Activated CD4-positive, alpha-beta memory T cell treated with anti-CD3 and anti-CD28 coated beads, Interleukin-2, amount 10 ng/mL, durations not matched to agents 7 days and 5 days (primary cell): Measurements from ENCODE around the gene OXCT1. TPM values are rescaled to one million over a fixed set of nuclear protein-coding genes. Genes with fewer than 3 reads are reported as not detected.

ENCODE experiments used
- CTCF ChIA-PET: fragments of 350-600 bp; sonication (Branson Sonifier 250); formaldehyde crosslinking; loops from one replicate; lab custom pipeline; 2021; ENCODE audit warnings: antibody characterized with exemption, inconsistent platforms; lab: Charles Lee
- POLR2A ChIA-PET: fragments of 350-600 bp; sonication (Branson Sonifier 250); formaldehyde crosslinking; loops from one replicate; lab custom pipeline; 2021; ENCODE audit warnings: antibody characterized with exemption; lab: Charles Lee
- DNase-seq: peaks from one replicate; pipeline ENCODE4 v3.0.0-alpha.2; 2020
- H3K27ac Mint-ChIP-seq: one replicate; pipeline ENCODE4 v1.8.0; 2021; ENCODE audit warnings: mild to moderate bottlenecking, mixed read lengths
- H3K27me3 Mint-ChIP-seq: one replicate; pipeline ENCODE4 v1.8.0; 2021; ENCODE audit warnings: mixed read lengths
- H3K36me3 Mint-ChIP-seq: one replicate; pipeline ENCODE4 v1.8.0; 2021; ENCODE audit warnings: low read depth, mixed read lengths
- H3K4me1 Mint-ChIP-seq: one replicate; pipeline ENCODE4 v1.8.0; 2021; ENCODE audit warnings: mixed read lengths
- H3K4me3 Mint-ChIP-seq: one replicate; pipeline ENCODE4 v1.8.0; 2021; ENCODE audit warnings: mild to moderate bottlenecking, mixed read lengths
- H3K9me3 Mint-ChIP-seq: one replicate; pipeline ENCODE4 v1.8.0; 2021; ENCODE audit warnings: mixed read lengths
- total RNA-seq, 2 experiments: library from RNA; stranded (reverse); gene quantifications; one replicate each; pipeline ENCODE4 v1.2.3, GENCODE V29; 2021

The OXCT1 gene
- total RNA-seq, 2 experiments from 2014 or later = 63.8 to 64.2 TPM

DNA sequence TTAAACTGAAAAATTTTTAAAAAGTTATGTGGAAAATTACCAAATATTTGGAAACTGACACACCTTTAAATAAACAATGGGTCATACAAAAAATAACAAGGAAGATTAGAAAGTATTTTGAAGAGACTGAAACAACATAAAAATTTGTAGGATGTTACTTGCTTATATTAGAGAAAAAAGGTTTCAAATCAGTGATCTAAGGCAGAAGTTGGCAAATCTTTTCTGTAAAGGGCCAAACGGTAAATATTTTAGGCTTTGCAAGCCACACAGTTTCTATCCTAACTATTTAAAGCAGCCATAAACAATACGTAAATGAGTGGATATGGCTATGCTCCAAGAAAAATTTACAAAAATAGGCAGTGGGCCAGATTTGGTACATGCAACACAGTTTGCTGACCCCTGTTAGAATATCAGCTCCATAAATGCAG lies 81.3 kb downstream of the OXCT1 start:
- Mint-ChIP-seq H3K27me3 (no peaks in the 10 kb centered on the region), H3K4me1 (peaks cover 7% of the 10 kb centered on the region), H3K27ac (no peak overlapping the region), H3K9me3 (no peaks in the 10 kb centered on the region), H3K4me3 (no peak overlapping the region), H3K36me3 (peaks cover 34% of the 10 kb centered on the region)
- DNase-seq = no peak
- POLR2A ChIA-PET = no interaction called here
- CTCF ChIA-PET = no interaction called here

DNA sequence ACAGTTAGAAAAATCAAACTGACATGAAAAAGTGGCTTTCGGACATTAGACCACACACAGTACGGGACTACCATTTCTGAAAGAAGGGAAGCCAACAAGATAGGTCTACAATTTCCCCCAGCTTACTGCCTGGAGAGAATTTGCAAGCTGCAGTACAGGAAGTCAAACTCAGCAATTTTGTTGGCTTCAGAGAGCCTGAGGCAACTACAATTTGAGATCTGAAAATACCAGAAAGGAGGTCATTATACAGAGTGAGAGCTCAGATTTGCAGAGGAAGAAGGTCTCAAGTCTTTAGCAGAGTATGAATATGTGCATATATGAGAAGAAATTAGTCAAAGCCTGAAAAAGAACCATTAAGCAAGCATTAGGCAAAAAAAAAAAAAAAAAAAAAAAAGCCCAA lies 83.0 kb downstream of the OXCT1 start:
- DNase-seq = no peak
- H3K27me3 Mint-ChIP-seq = no peaks in the 10 kb centered on the region
- H3K36me3 Mint-ChIP-seq = peaks cover 39% of the 10 kb centered on the region
- POLR2A ChIA-PET = interaction anchor here (2.3 kb wide), 1 partner anchor 12 kb away, joined by 6 read pairs; no protein-coding TSS in a partner anchor
- H3K4me3 Mint-ChIP-seq = no peak overlapping the region
- peaks cover 7% of the 10 kb centered on the region for H3K4me1 Mint-ChIP-seq
- H3K27ac Mint-ChIP-seq = no peak overlapping the region
- H3K9me3 Mint-ChIP-seq = no peaks in the 10 kb centered on the region
- CTCF ChIA-PET = interaction anchor here (0.7 to 1.4 kb wide), 2 partner anchors 15 to 151 kb away, joined by 3 read pairs; no protein-coding TSS in a partner anchor

- H3K4me3 Mint-ChIP-seq = no peak overlapping the region
- no peaks in the 10 kb centered on the region for H3K27me3 Mint-ChIP-seq
- DNase-seq = no peak
- no peak overlapping the region for H3K27ac Mint-ChIP-seq
- H3K9me3 Mint-ChIP-seq = no peaks in the 10 kb centered on the region
- peaks cover 7% of the 10 kb centered on the region for H3K4me1 Mint-ChIP-seq
- ChIA-PET POLR2A (no interaction called here), CTCF (no interaction called here)
- H3K36me3 Mint-ChIP-seq = peaks cover 45% of the 10 kb centered on the region
Measured at GRCh38 chr5:41785061-41785460, 85.2 kb downstream of the OXCT1 start.

DNA sequence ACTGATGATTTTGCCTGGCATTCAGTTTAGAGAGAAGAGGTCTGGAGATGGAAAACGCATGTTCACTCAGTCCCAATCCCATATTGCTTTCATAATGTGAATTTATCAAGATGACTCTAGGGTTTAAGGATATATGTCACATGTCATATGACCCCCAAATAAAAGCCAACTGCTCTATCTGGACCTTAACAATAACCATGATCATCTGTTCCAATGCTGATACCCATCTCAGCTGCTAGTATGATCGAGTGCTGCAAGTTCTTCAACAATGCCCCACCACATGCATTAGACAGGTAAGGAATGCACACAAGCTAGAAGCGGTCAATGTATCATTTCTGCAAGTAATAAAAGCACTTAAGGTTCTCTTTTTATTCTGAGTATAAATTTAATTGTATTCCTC lies 91.8 kb downstream of the OXCT1 start:
- CTCF ChIA-PET = interaction anchor here (1.4 kb wide), 1 partner anchor 23 kb away, joined by 3 read pairs; no protein-coding TSS in a partner anchor
- no peak for DNase-seq
- H3K27me3 Mint-ChIP-seq = no peaks in the 10 kb centered on the region
- H3K27ac Mint-ChIP-seq = no peak overlapping the region
- H3K36me3 Mint-ChIP-seq = peaks cover 39% of the 10 kb centered on the region
- POLR2A ChIA-PET = interaction anchor here (1.4 kb wide), 1 partner anchor 13 kb away, joined by 4 read pairs; no protein-coding TSS in a partner anchor
- no peaks in the 10 kb centered on the region for H3K4me1 Mint-ChIP-seq
- no peak overlapping the region for H3K4me3 Mint-ChIP-seq
- no peaks in the 10 kb centered on the region for H3K9me3 Mint-ChIP-seq

DNA sequence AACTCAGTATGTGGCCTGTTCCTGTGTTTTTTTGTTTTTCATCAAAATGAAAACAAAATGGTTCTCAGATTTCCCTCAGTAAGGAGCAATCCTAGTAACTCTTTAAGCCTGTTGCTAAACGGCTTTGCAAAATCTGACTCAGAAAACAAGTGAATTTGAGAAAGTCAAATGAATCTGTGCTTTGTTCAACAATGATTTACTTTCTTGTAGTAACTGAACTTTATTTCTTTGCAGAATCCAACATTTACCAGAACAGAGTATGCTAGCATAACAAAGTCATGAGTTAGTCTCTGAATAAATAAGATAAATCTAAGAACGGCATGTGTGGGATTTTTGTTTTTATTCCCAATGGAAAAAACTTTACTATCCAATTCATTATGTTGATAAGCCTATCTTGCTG lies 93.8 kb downstream of the OXCT1 start:
- POLR2A ChIA-PET = interaction anchor here (1.5 kb wide), 1 partner anchor 10 kb away, joined by 6 read pairs; no protein-coding TSS in a partner anchor
- H3K4me1 Mint-ChIP-seq = peaks cover 12% of the 10 kb centered on the region
- DNase-seq = no peak
- peaks cover 37% of the 10 kb centered on the region for H3K36me3 Mint-ChIP-seq
- H3K4me3 Mint-ChIP-seq = no peak overlapping the region
- no peaks in the 10 kb centered on the region for H3K27me3 Mint-ChIP-seq
- H3K27ac Mint-ChIP-seq = no peak overlapping the region
- no peaks in the 10 kb centered on the region for H3K9me3 Mint-ChIP-seq
- CTCF ChIA-PET = no interaction called here

DNA sequence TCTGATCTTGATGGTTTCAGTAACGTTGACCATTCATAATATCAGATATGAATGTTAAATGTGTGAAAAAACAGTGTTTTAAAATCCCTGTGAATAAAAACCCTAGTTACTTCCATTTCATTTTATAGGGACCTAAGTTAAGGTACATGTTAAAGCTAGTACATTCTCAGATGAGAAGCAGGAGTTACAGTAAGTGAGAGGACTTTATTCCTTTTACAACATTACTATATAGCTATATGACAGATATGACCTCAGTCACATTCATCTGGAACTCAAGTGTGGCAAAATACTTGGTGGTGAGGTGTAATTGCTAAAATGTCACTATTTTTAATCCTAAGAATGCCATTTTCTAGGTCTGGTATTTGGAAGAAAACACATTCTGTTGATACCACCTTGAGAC lies 96.4 kb downstream of the OXCT1 start:
- no peak for DNase-seq
- H3K27me3 Mint-ChIP-seq = no peaks in the 10 kb centered on the region
- ChIA-PET POLR2A (no interaction called here), CTCF (no interaction called here)
- no peaks in the 10 kb centered on the region for H3K9me3 Mint-ChIP-seq
- peaks cover 14% of the 10 kb centered on the region for H3K4me1 Mint-ChIP-seq
- H3K36me3 Mint-ChIP-seq = peaks cover 28% of the 10 kb centered on the region
- H3K27ac Mint-ChIP-seq = no peak overlapping the region
- H3K4me3 Mint-ChIP-seq = no peak overlapping the region

- Mint-ChIP-seq H3K36me3 (peaks cover 33% of the 10 kb centered on the region), H3K4me3 (no peak overlapping the region), H3K4me1 (peaks cover 14% of the 10 kb centered on the region), H3K9me3 (no peaks in the 10 kb centered on the region), H3K27ac (no peak overlapping the region), H3K27me3 (no peaks in the 10 kb centered on the region)
- CTCF ChIA-PET = no interaction called here
- POLR2A ChIA-PET = no interaction called here
- no peak for DNase-seq
Measured at GRCh38 chr5:41772785-41773442, 97.3 kb downstream of the OXCT1 start.

GRCh38 chr5:41772056-41772455 lies 98.2 kb downstream of the OXCT1 start:
- Mint-ChIP-seq H3K4me1 (peaks cover 14% of the 10 kb centered on the region), H3K9me3 (no peaks in the 10 kb centered on the region), H3K36me3 (peaks cover 33% of the 10 kb centered on the region), H3K4me3 (no peak overlapping the region), H3K27ac (no peak overlapping the region), H3K27me3 (no peaks in the 10 kb centered on the region)
- DNase-seq = no peak
- ChIA-PET CTCF (interaction anchor here (1.5 kb wide), 1 partner anchor 15 kb away, joined by 3 read pairs; no protein-coding TSS in a partner anchor), POLR2A (no interaction called here)

GRCh38 chr5:41770799-41771198 lies 99.4 kb downstream of the OXCT1 start:
- Mint-ChIP-seq H3K9me3 (no peaks in the 10 kb centered on the region), H3K27me3 (no peaks in the 10 kb centered on the region), H3K36me3 (peaks cover 31% of the 10 kb centered on the region), H3K4me3 (no peak overlapping the region), H3K4me1 (peaks cover 14% of the 10 kb centered on the region), H3K27ac (no peak overlapping the region)
- ChIA-PET POLR2A (no interaction called here), CTCF (no interaction called here)
- DNase-seq = no peak

GRCh38 chr5:41768692-41769091 lies 101.5 kb downstream of the OXCT1 start:
- Mint-ChIP-seq H3K36me3 (peaks cover 31% of the 10 kb centered on the region), H3K27me3 (no peaks in the 10 kb centered on the region), H3K4me1 (peaks cover 14% of the 10 kb centered on the region), H3K9me3 (no peaks in the 10 kb centered on the region), H3K27ac (no peak overlapping the region), H3K4me3 (no peak overlapping the region)
- ChIA-PET POLR2A (interaction anchor here (1.3 kb wide), 1 partner anchor 9 kb away, joined by 3 read pairs; no protein-coding TSS in a partner anchor), CTCF (interaction anchor here (0.6 kb wide), 1 partner anchor 8 kb away, joined by 3 read pairs; no protein-coding TSS in a partner anchor)
- DNase-seq = no peak

DNA sequence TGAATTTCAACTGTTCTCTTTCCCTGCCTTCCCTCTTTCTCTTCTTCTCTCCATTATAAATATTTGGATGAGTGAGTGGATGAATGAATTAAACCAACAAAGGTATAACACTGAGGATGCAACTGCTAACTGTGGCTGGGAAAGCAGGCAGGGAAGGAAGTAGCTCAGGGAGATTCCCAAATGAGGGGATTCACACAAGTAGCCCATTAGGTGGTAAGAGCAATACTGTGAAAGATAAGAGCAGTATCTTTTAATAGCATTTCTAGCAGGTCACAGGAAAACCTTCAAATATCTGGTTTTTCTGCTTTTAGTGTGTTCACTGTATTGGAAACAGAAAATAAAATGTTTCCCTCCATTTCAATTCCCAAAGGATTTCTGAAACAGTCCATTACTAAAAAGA lies 105.6 kb downstream of the OXCT1 start:
- H3K4me1 Mint-ChIP-seq = no peaks in the 10 kb centered on the region
- H3K36me3 Mint-ChIP-seq = peaks cover 32% of the 10 kb centered on the region
- H3K4me3 Mint-ChIP-seq = no peak overlapping the region
- CTCF ChIA-PET = interaction anchor here (0.9 kb wide), 1 partner anchor 9 kb away, joined by 3 read pairs; no protein-coding TSS in a partner anchor
- H3K27ac Mint-ChIP-seq = no peak overlapping the region
- POLR2A ChIA-PET = interaction anchor here (0.9 to 1.9 kb wide), 2 partner anchors 9 to 15 kb away, joined by 3 to 4 read pairs; no protein-coding TSS in a partner anchor
- no peaks in the 10 kb centered on the region for H3K9me3 Mint-ChIP-seq
- H3K27me3 Mint-ChIP-seq = no peaks in the 10 kb centered on the region
- no peak for DNase-seq

DNA sequence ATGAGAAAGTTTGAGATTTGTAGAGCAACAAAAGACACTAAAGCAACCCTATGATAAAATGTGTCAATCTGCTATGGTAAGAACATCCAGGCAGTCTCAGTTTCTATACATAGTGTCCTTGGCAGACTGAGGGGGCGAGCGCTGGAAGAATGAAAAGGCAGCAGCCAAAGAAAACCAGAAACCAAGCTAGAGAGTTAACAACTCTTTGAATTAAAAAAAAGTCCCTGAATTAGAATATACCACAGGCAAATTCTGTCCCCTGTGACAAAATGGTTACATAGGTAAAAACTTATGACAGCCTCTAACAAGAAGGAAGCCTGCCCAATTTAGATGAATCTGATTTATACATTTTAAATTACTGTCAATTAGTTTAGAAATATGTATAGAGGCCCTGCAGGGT lies 106.7 kb downstream of the OXCT1 start:
- CTCF ChIA-PET = interaction anchor here (1.2 kb wide), 1 partner anchor 12 kb away, joined by 3 read pairs; no protein-coding TSS in a partner anchor
- peaks cover 41% of the 10 kb centered on the region for H3K36me3 Mint-ChIP-seq

GRCh38 chr5:41763081-41763480 lies 107.1 kb downstream of the OXCT1 start:
- peaks cover 42% of the 10 kb centered on the region for H3K36me3 Mint-ChIP-seq
- POLR2A ChIA-PET = no interaction called here
- no peak overlapping the region for H3K27ac Mint-ChIP-seq
- no peak for DNase-seq
- CTCF ChIA-PET = interaction anchor here (1.2 kb wide), 1 partner anchor 11 kb away, joined by 3 read pairs; no protein-coding TSS in a partner anchor
- no peaks in the 10 kb centered on the region for H3K9me3 Mint-ChIP-seq
- no peaks in the 10 kb centered on the region for H3K4me1 Mint-ChIP-seq
- H3K4me3 Mint-ChIP-seq = no peak overlapping the region
- H3K27me3 Mint-ChIP-seq = no peaks in the 10 kb centered on the region

More for the DNA sequence above, 106.7 kb downstream of the OXCT1 start:
- DNase-seq = no peak
- Mint-ChIP-seq H3K4me1 (no peaks in the 10 kb centered on the region), H3K9me3 (no peaks in the 10 kb centered on the region), H3K4me3 (no peak overlapping the region), H3K27ac (no peak overlapping the region), H3K27me3 (no peaks in the 10 kb centered on the region)
- POLR2A ChIA-PET = no interaction called here
